HEK293 (cell line): ENCODE results near the gene C19orf53.

ENCODE experiments used
- CTCF ChIA-PET: fragments of 350-600 bp; formaldehyde crosslinking; extraction: SDS; loops from one replicate; lab custom pipeline; 2021; ENCODE audit warnings: antibody characterized with exemption; lab: Yijun Ruan, JAX
- POLR2A ChIA-PET: fragments of 300-600 bp; formaldehyde crosslinking; extraction: SDS; loops from one replicate; lab custom pipeline; 2020; ENCODE audit warnings: antibody characterized with exemption, inconsistent platforms; lab: Yijun Ruan, JAX
- H3K27ac ChIP-seq: fragments of 200-500 bp; sonication (Bioruptor generic); 2 replicates; pipeline ENCODE4 v1.5.1; 2014; ENCODE audit warnings: low read depth, low read length, control low read depth, inconsistent platforms; ENCODE audit errors: extremely low read depth
- H3K36me3 ChIP-seq, 2 experiments: fragments of 200-500 bp in 1 of 2; sonication (Bioruptor generic) in 1 of 2; 1 replicate in 1 of 2; 2 replicates in 1 of 2; pipeline ENCODE4 v1.5.1; 2014 to 2017; ENCODE audit warnings: inconsistent platforms in 2 of 2, low read length in 2 of 2; ENCODE audit not compliant: control insufficient read depth in 2 of 2, insufficient read depth in 1 of 2
- H3K4me1 ChIP-seq: fragments of 200-500 bp; sonication (Bioruptor generic); 2 replicates; pipeline ENCODE4 v1.5.1; 2014; ENCODE audit warnings: mild to moderate bottlenecking, low read length, inconsistent platforms; ENCODE audit not compliant: control insufficient read depth, insufficient read depth
- H3K4me3 ChIP-seq: 2 replicates; pipeline ENCODE4 v1.5.1; 2011; ENCODE audit warnings: low read depth, mild to moderate bottlenecking, control low read depth, low read length, moderate library complexity
- H3K9me3 ChIP-seq: fragments of 200-500 bp; sonication (Bioruptor generic); 2 replicates; pipeline ENCODE4 v1.5.1; 2014; ENCODE audit warnings: low read depth, low read length, inconsistent platforms; ENCODE audit not compliant: control insufficient read depth, insufficient read depth
- KLF1 ChIP-seq: fragments of 450-650 bp; formaldehyde crosslinking; IDR thresholded peaks from 2 replicates; pipeline ENCODE4 v1.5.1; 2016; ENCODE audit warnings: missing biosample characterization, missing genetic modification characterization
- KLF8 ChIP-seq: fragments of 450-650 bp; formaldehyde crosslinking; IDR thresholded peaks from 2 replicates; pipeline ENCODE4 v1.5.1; 2016; ENCODE audit warnings: missing biosample characterization, missing genetic modification characterization
- SP2 ChIP-seq: fragments of 450-650 bp; formaldehyde crosslinking; IDR thresholded peaks from 2 replicates; pipeline ENCODE4 v1.5.1; 2016; ENCODE audit warnings: missing biosample characterization, missing genetic modification characterization
- YY1 ChIP-seq: fragments of 450-650 bp; formaldehyde crosslinking; IDR thresholded peaks from 2 replicates; pipeline ENCODE4 v1.5.1; 2018; ENCODE audit warnings: missing biosample characterization, missing genetic modification characterization
- ZIC2 ChIP-seq: fragments of 450-650 bp; formaldehyde crosslinking; IDR thresholded peaks from 2 replicates; pipeline ENCODE4 v1.5.1; 2016; ENCODE audit warnings: missing biosample characterization, missing genetic modification characterization
- ZNF10 ChIP-seq: fragments of 450-650 bp; formaldehyde crosslinking; IDR thresholded peaks from 2 replicates; pipeline ENCODE4 v1.5.1; 2017; ENCODE audit warnings: missing biosample characterization, missing genetic modification characterization
- ZNF221 ChIP-seq: fragments of 450-650 bp; formaldehyde crosslinking; IDR thresholded peaks from 2 replicates; pipeline ENCODE4 v1.5.1; 2017; ENCODE audit warnings: missing biosample characterization, missing genetic modification characterization, borderline replicate concordance
- ZNF274 ChIP-seq, 2 experiments: fragments of 200-500 bp in 1 of 2; fragments of 450-650 bp in 1 of 2; sonication (Bioruptor generic) in 1 of 2; formaldehyde crosslinking in 1 of 2; IDR thresholded peaks; 2 replicates each; pipeline versions ENCODE4 v1.5.1 to v1.6.1; 2014 to 2016; ENCODE audit warnings: borderline replicate concordance in 1 of 2, inconsistent platforms in 1 of 2, low read length in 1 of 2, missing biosample characterization in 1 of 2, missing genetic modification characterization in 1 of 2
- ZNF341 ChIP-seq: fragments of 450-650 bp; formaldehyde crosslinking; IDR thresholded peaks from 2 replicates; pipeline ENCODE4; 2016; ENCODE audit warnings: low read depth, missing biosample characterization, missing genetic modification characterization
- ZNF548 ChIP-seq: fragments of 450-650 bp; formaldehyde crosslinking; IDR thresholded peaks from 2 replicates; pipeline ENCODE4 v1.5.1; 2016; ENCODE audit warnings: missing biosample characterization, missing genetic modification characterization
- ZNF561 ChIP-seq: fragments of 450-650 bp; IDR thresholded peaks from 2 replicates; pipeline ENCODE4 v1.5.1; 2018; ENCODE audit warnings: missing biosample characterization, missing genetic modification characterization, borderline replicate concordance
- ZNF600 ChIP-seq: fragments of 450-650 bp; formaldehyde crosslinking; IDR thresholded peaks from 2 replicates; pipeline ENCODE4 v1.5.1; 2016; ENCODE audit warnings: missing biosample characterization, missing genetic modification characterization
- ZNF629 ChIP-seq: fragments of 450-650 bp; formaldehyde crosslinking; IDR thresholded peaks from 2 replicates; pipeline ENCODE4 v1.5.1; 2017; ENCODE audit warnings: missing biosample characterization, missing genetic modification characterization
- ZNF677 ChIP-seq: fragments of 450-650 bp; IDR thresholded peaks from 2 replicates; pipeline ENCODE4 v1.5.0; 2018; ENCODE audit warnings: missing biosample characterization, mild to moderate bottlenecking, missing genetic modification characterization, moderate library complexity
- ZNF747 ChIP-seq: fragments of 450-650 bp; formaldehyde crosslinking; IDR thresholded peaks from 2 replicates; pipeline ENCODE4 v1.5.1; 2016; ENCODE audit warnings: missing biosample characterization, missing genetic modification characterization
- ZNF768 ChIP-seq: fragments of 450-650 bp; formaldehyde crosslinking; IDR thresholded peaks from 2 replicates; pipeline ENCODE4 v1.5.1; 2018; ENCODE audit warnings: missing biosample characterization, mild to moderate bottlenecking, missing genetic modification characterization
- TF ChIP-seq, protein P1 (sequence below): sonication (generic); formaldehyde crosslinking; IDR thresholded peaks from 2 replicates; pipeline ENCODE4 v1.8.1; 2022; ENCODE audit warnings: mild to moderate bottlenecking, moderate library complexity, missing genetic modification reagents
- TF ChIP-seq, protein P2 (sequence below): fragments of 450-650 bp; formaldehyde crosslinking; IDR thresholded peaks from 2 replicates; pipeline ENCODE4 v1.5.1; 2017; ENCODE audit warnings: missing biosample characterization, missing genetic modification characterization
- TF ChIP-seq, protein P3 (sequence below): fragments of 450-650 bp; formaldehyde crosslinking; IDR thresholded peaks from 2 replicates; pipeline ENCODE4 v1.5.1; 2016; ENCODE audit warnings: missing biosample characterization, missing genetic modification characterization

The C19orf53 gene

DNA sequence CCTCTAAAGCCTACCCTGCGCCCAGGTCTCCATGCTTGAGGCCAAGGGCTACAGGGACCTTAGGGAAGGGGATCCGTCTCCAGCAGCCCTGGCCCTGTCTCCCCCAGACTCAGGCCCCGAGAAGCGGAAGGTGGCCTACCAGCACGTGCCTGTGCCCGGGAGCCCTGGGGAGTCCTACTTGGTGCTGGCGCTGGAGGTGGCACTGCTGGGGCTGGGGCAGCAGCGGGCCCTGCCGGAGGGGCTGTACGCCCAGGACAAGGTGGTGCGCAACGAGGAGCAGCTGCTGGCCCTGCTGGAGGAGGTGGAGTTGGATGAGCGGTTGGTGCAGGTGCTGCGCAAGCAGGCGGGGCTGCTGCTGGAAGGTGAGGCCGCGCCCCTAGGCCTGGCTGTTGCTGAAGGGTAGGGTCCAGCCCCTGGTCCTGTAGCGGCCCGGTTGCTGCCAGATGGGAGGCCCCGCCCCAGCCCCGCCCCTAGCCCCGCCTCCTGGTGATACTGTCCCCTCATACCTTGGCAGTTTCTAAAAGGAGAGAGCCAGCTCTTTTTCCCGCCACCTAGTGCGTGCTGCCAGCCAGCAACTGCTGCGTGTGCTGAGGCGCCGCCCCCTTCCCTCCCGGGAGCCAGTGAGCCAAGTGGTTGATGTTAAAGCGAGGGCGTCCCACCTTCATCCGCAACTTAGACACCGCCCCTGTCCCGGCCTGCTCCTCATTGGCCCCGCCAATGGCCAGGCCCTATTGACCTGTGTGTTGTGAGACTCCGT is 43.5 kb downstream of the C19orf53 start:
- Histone ChIP-seq H3K27ac (no peak overlapping the region), H3K4me1 (no peaks in the 10 kb centered on the region), H3K36me3 (peaks cover 0 to 32% of the 10 kb centered on the region in 2 experiments; a peak in 2 of 3 replicates), H3K9me3 (no peaks in the 10 kb centered on the region), H3K4me3 (no peak overlapping the region)
- CTCF ChIA-PET: interaction anchor here (1.1 kb wide), 1 partner anchor 46 kb away, joined by 3 read pairs; no protein-coding TSS in a partner anchor
- TF ChIP-seq, protein P1, sequence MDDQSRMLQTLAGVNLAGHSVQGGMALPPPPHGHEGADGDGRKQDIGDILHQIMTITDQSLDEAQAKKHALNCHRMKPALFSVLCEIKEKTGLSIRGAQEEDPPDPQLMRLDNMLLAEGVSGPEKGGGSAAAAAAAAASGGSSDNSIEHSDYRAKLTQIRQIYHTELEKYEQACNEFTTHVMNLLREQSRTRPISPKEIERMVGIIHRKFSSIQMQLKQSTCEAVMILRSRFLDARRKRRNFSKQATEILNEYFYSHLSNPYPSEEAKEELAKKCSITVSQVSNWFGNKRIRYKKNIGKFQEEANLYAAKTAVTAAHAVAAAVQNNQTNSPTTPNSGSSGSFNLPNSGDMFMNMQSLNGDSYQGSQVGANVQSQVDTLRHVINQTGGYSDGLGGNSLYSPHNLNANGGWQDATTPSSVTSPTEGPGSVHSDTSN: no peak
- no peak for TF ChIP-seq ZIC2 (tag by site-specific recombination)
- TF ChIP-seq ZNF221 (tag by site-specific recombination): no peak
- TF ChIP-seq ZNF677 (tag by site-specific recombination): no peak
- peak; percentile 30; the same call in 1 of the 2 replicates for TF ChIP-seq KLF8 (tag by site-specific recombination)
- TF ChIP-seq ZNF747 (tag by site-specific recombination): no peak
- peak; percentile 44 for TF ChIP-seq KLF1 (tag by site-specific recombination)
- peak; percentile 32; the same call in 1 of the 2 replicates for TF ChIP-seq ZNF600
- TF ChIP-seq ZNF768 (tag by site-specific recombination): no peak
- no peak for TF ChIP-seq ZNF274 (IDR thresholded peaks at IDR 0.05; ENCODE audit: low read length)
- TF ChIP-seq ZNF274 (tag by site-specific recombination; IDR thresholded peaks at IDR 0.05; ENCODE audit: borderline replicate concordance): no peak
- no peak for TF ChIP-seq ZNF548
- peak; percentile 41 for TF ChIP-seq SP2 (tag by site-specific recombination)
- no peak for TF ChIP-seq ZNF561 (tag by site-specific recombination)
- TF ChIP-seq YY1 (tag by site-specific recombination): no peak
- TF ChIP-seq ZNF341 (tag by site-specific recombination): no peak
- TF ChIP-seq, protein P2, sequence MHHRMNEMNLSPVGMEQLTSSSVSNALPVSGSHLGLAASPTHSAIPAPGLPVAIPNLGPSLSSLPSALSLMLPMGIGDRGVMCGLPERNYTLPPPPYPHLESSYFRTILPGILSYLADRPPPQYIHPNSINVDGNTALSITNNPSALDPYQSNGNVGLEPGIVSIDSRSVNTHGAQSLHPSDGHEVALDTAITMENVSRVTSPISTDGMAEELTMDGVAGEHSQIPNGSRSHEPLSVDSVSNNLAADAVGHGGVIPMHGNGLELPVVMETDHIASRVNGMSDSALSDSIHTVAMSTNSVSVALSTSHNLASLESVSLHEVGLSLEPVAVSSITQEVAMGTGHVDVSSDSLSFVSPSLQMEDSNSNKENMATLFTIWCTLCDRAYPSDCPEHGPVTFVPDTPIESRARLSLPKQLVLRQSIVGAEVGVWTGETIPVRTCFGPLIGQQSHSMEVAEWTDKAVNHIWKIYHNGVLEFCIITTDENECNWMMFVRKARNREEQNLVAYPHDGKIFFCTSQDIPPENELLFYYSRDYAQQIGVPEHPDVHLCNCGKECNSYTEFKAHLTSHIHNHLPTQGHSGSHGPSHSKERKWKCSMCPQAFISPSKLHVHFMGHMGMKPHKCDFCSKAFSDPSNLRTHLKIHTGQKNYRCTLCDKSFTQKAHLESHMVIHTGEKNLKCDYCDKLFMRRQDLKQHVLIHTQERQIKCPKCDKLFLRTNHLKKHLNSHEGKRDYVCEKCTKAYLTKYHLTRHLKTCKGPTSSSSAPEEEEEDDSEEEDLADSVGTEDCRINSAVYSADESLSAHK (tag by site-specific recombination): peak; percentile 64; the same call in 1 of the 2 replicates
- peak; percentile 70; the same call in 1 of the 2 replicates for TF ChIP-seq ZNF10
- TF ChIP-seq, all 188 proteins: peak for 6
- POLR2A ChIA-PET: interaction anchor here (0.5 kb wide), 1 partner anchor 10 kb away, joined by 3 read pairs; no protein-coding TSS in a partner anchor

DNA sequence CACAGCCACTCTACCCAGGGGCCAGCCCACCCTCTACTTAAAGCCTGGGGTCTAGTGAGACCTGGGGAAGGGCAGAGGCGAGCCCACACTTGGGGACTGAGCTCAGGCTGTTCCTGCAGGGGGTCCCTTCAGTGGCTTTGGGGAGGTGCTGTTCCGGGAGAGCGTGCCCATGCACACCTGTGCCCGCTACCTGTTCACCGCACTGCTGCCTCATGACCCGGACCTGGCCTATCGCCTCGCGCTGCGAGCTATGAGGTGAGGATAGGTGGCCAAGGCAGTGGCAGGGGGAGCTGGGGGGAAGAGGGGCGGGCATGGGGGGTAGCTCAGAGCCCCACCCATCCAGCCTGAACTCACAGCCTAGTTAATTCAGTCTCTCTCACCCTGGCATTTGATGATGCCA is 45.0 kb downstream of the C19orf53 start:
- Histone ChIP-seq H3K9me3 (no peaks in the 10 kb centered on the region), H3K36me3 (peaks cover 0 to 24% of the 10 kb centered on the region in 2 experiments; a peak in 2 of 3 replicates), H3K4me1 (no peaks in the 10 kb centered on the region), H3K4me3 (no peak overlapping the region), H3K27ac (no peak overlapping the region)
- TF ChIP-seq, protein P3, sequence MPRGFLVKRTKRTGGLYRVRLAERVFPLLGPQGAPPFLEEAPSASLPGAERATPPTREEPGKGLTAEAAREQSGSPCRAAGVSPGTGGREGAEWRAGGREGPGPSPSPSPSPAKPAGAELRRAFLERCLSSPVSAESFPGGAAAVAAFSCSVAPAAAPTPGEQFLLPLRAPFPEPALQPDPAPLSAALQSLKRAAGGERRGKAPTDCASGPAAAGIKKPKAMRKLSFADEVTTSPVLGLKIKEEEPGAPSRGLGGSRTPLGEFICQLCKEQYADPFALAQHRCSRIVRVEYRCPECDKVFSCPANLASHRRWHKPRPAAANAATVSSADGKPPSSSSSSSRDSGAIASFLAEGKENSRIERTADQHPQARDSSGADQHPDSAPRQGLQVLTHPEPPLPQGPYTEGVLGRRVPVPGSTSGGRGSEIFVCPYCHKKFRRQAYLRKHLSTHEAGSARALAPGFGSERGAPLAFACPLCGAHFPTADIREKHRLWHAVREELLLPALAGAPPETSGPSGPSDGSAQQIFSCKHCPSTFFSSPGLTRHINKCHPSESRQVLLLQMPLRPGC (tag by site-specific recombination): no peak
- no peak for TF ChIP-seq ZNF629 (tag by site-specific recombination)
- POLR2A ChIA-PET: no interaction called here
- CTCF ChIA-PET: interaction anchor here (0.6 kb wide), 1 partner anchor 11 kb away, joined by 3 read pairs; no protein-coding TSS in a partner anchor
